H1 (cell line): ENCODE results near the gene SANBR. TPM values are rescaled to one million over a fixed set of nuclear protein-coding genes. Genes with fewer than 3 reads are reported as not detected.

Experiments
- HDAC2 ChIP-seq, 2 experiments: fragments of 300-600 bp in 1 of 2; sonication (generic) in 1 of 2; IDR thresholded peaks; 2 replicates each; pipeline ENCODE4 v1.6.1; 2011 to 2012; ENCODE audit warnings: low read depth in 2 of 2, low read length in 2 of 2, mild to moderate bottlenecking in 2 of 2, moderate library complexity in 2 of 2, borderline replicate concordance in 1 of 2, inconsistent platforms in 1 of 2
- NANOG ChIP-seq: IDR thresholded peaks from 2 replicates; pipeline ENCODE4 v1.6.1; 2011; ENCODE audit warnings: low read length, low read depth, mild to moderate bottlenecking, inconsistent platforms; ENCODE audit not compliant: insufficient read depth, poor library complexity, severe bottlenecking
- POU5F1 ChIP-seq: IDR thresholded peaks from 2 replicates; pipeline ENCODE4 v1.6.1; 2011; ENCODE audit warnings: low read depth, mild to moderate bottlenecking, low read length, moderate library complexity
- RAD21 ChIP-seq, 2 experiments: IDR thresholded peaks in 1 of 2; conservative IDR thresholded peaks in 1 of 2; 2 replicates each; pipeline ENCODE4 v1.6.1; 2011; ENCODE audit warnings: low read depth in 2 of 2, low read length in 2 of 2, improper control_type of control experiment in 1 of 2, inconsistent platforms in 1 of 2, mild to moderate bottlenecking in 1 of 2, moderate library complexity in 1 of 2
- RBBP5 ChIP-seq: IDR thresholded peaks from 2 replicates; pipeline ENCODE4 v1.7.1; 2012; ENCODE audit warnings: low read depth, mild to moderate bottlenecking, inconsistent platforms, low read length, moderate library complexity, borderline replicate concordance
- TEAD4 ChIP-seq: IDR thresholded peaks from 2 replicates; pipeline ENCODE4 v1.6.1; 2012; ENCODE audit warnings: low read depth, low read length, inconsistent platforms, mixed read lengths
- polyA plus RNA-seq, 7 experiments: library from polyadenylated mRNA; depleted of rRNA in 3 of 7; stranded (reverse) in 5 of 7; unstranded in 2 of 7; fragments of >200 nt in 5 of 7; fragments of 200-250 nt in 2 of 7; gene quantifications; 1 replicate in 5 of 7; 2 replicates in 1 of 7; 4 replicates in 1 of 7; pipeline versions ENCODE4 v1.2.1 to v1.2.3, GENCODE V29; 2011 to 2013; ENCODE audit warnings: missing spikeins in 2 of 7, mixed read lengths in 2 of 7
- total RNA-seq: library from RNA; stranded (reverse); fragmentation: NEBNext Ultra II Directional; extraction: Animal tissue kit (Norgen Biotek cat#: 25700); gene quantifications from 2 replicates; pipeline ENCODE4 v1.2.1, GENCODE V29; 2021

Gene SANBR
- total and polyA plus RNA-seq, 2 of the 8 experiments (the other 6 are each of a cell fraction or from before 2014, with no cell fraction given): 3.4 to 12.1 TPM

GRCh38 chr2:61017003-61017555 is 48.6 kb upstream of the SANBR start (continued):
- TF ChIP-seq TEAD4: 0 out of 2 replicates have a peak, but pooled peaks have one; percentile 13
- peak; percentile 26; the same call in 1 of the 2 replicates for TF ChIP-seq POU5F1
- TF ChIP-seq RAD21 (IDR thresholded peaks at IDR 0.05 in 1 of 2, conservative IDR thresholded peaks at IDR 0.05 in 1 of 2; ENCODE audit: low read depth in 2 of 2, low read length in 2 of 2): peak; percentile 3 to 8; a peak in 1 of 4 replicates
- TF ChIP-seq HDAC2 (IDR thresholded peaks at IDR 0.05; ENCODE audit: borderline replicate concordance in 1 of 2, low read depth in 2 of 2, low read length in 2 of 2): peak in 1 of 2 experiments; percentile 98; a peak in 2 of 4 replicates
- no peak for TF ChIP-seq RBBP5
- no peak for TF ChIP-seq NANOG
